ACHN (cell line): ENCODE results near the gene UBE2Z.

ENCODE experiments used
- DNase-seq: peaks from one replicate; pipeline ENCODE4 v3.0.0-alpha.2; 2015
- in situ Hi-C: cut with HindIII; loops from 2 replicates; pipeline ENCODE4 v1.10.0; 2017; ENCODE audit warnings: low sequenced_read_pairs, low pct_ligation_motif_present, low pct_unique_long_range_greater_than_20kb

UBE2Z gene

DNA sequence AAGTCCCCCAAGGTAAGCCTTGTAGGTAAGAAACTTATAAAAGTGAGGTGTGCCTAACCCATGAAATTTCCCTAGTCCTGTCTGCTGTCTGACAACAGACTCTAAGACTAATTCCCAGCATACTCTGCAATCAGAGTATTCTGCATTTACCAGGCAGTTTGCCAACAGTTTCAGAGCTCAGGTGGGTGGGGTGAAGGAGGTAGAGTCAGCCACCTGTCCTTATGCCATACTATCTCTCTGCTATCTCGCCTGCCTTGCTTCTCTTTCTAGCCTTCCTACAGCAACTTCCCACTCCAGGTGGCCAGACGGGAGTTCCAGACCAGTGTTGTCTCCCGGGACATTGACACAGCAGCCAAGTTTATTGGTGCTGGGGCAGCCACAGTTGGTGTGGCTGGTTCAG, 13.3 kb upstream of the UBE2Z start:
- in situ Hi-C loops = no loop called here
- no peak for DNase-seq

DNA sequence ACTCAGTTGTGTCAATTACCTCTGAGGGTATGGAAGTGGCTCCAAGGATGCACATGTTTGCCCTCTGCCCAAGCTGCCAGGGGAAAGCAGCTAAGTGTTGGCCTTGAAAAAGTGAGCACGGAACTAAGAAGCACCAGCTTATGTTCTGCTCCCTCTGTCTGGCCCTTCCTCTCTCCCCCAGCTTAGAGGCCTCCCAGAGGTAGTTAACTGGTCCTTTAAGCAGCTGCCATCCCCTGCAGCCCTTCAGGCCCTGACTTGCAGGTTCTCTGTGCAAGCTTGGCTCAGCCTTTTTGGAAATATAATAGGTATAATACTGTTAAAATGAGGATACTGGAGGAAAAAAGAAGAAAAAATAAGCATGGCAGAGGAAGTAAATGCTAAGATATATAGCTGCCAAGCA, 7.0 kb upstream of the UBE2Z start:
- in situ Hi-C loops = loop anchor here (25.0 kb wide), 1 partner anchor 111 kb away; no protein-coding TSS in a partner anchor
- DNase-seq = no peak

DNA sequence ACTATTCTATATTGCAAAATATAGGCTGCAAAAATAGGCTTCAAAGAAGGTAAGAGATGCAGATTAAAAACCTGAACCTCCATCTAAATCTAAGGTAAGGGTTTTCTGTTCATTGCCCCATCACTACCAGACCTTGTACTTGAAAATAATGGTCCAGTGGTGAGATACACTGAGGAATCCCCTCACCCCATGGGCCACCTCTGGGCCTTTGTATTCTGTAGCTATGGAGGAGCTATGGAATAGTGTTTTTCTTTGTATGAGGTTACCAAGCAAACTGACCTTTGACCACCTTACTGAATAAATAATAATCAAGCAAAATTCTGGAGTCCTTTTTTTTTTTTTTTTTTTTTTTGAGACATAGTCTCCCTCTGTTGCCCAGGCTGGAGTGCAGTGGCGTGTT, 4.8 kb upstream of the UBE2Z start:
- DNase-seq = no peak
- in situ Hi-C loops = loop anchor here (25.0 kb wide), 1 partner anchor 109 kb away; no protein-coding TSS in a partner anchor

DNA sequence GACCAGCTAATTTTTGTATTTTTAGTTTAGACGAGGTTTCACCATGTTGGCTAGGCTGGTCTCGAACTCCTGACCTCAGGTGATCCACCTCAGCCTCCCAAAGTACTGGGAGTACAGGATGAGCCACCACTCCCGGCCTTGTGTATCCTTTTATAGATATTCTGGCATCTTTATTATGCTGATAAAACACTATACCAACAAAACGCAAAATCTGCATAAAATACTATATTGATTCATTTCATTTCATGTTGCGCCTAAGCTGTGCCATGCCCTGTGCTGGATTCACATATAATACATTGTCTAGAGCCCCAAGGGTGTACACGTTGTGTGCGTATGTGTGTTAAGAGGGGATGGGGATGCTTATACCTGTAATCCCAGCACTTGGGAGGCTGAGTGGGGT, 3.8 kb upstream of the UBE2Z start:
- no peak for DNase-seq
- in situ Hi-C loops = loop anchor here (25.0 kb wide), 1 partner anchor 108 kb away; no protein-coding TSS in a partner anchor

DNA sequence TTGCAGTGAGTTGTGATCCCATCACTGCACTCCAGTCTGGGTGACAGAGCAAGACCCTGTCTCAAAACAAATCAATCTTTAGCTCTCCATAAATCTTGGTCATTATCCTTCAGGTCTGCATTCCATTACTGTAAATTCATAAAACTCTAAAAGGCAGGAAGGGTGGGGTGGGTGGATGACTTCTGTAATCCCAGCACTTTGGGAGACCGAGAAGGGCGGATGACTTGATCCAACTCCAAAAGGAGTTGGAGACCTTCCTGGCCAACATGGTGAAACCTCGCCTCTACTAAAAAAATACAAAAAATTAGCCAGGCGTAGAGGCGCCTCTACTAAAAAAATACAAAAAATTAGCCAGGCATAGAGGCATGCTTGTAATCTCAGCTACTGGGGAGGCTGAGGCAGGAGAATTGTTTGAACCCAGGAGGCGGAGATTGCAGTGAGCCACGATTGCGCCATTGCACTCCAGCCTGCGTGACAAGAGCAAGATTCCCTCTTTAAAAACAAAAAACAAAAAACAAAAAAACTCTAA, 2.2 kb upstream of the UBE2Z start:
- DNase-seq = no peak
- in situ Hi-C loops = loop anchor here (25.0 kb wide), 1 partner anchor 106 kb away; no protein-coding TSS in a partner anchor

DNA sequence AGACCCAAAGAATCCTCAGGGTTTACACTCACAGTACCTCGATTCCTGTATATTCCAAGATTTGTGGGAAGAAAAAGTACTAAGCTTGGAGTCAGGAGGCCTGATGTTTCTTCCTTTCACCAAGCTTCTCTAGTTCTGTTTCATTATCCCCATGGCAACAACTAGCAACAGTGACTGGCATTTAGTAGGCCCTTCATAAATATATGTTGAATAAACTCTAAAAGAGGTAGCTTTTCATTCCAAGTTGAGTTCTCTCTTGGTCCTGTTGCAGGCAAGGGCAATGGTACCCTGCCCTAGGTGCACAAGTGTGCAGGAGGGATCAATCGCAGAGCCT, 527 bp upstream of the UBE2Z start:
- in situ Hi-C loops = loop anchor here (25.0 kb wide), 1 partner anchor 105 kb away; no protein-coding TSS in a partner anchor
- no peak for DNase-seq

DNA sequence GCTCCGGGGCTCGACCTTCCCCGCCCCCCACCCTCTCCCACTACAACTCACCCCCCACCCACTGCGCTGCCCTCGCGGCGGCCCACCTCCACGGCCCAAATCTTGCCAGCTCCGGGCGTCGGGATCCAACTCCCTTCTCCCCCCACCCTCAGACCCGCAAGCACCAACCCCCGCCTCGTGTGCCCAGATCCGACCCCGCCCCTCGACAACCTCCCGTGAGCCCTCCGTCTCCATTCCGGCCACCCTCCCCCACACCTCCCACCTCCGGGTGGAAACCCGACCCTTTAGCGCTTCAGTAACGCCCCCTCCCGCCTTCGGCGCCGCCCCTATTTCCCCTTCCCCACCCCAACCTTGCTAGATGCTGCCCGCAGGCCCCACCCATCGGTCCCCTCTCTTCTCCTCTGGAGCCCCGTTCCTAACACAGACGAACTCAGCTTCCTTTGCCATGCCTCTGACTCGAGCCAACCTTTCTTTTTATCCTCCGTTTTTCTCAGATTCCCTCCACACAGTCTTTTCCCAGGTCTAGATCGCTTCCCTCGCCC, 717 bp downstream of the UBE2Z start:
- in situ Hi-C loops = loop anchor here (25.0 kb wide), 1 partner anchor 103 kb away; no protein-coding TSS in a partner anchor
- peak; percentile 92 for DNase-seq

DNA sequence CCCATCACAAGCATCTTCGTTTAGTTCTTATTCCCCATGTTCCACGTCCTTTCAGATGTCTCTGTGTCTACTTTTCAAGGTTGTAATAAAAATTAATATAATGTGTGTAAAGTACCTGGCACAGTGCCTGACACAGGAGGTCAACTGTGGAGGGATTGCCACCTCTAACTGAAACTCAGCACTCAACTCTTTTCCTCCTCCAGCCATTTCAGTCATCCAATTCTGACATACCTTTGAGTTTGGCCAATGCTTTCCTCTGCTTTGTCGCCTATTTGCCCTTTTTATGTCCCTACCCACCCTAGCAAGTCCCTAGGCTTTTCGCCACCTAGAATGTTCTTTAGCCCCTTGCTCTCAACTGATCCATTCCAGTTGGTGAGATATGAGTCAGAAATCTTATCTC, 1.6 kb downstream of the UBE2Z start:
- in situ Hi-C loops = loop anchor here (25.0 kb wide), 1 partner anchor 103 kb away; no protein-coding TSS in a partner anchor
- no peak for DNase-seq

DNA sequence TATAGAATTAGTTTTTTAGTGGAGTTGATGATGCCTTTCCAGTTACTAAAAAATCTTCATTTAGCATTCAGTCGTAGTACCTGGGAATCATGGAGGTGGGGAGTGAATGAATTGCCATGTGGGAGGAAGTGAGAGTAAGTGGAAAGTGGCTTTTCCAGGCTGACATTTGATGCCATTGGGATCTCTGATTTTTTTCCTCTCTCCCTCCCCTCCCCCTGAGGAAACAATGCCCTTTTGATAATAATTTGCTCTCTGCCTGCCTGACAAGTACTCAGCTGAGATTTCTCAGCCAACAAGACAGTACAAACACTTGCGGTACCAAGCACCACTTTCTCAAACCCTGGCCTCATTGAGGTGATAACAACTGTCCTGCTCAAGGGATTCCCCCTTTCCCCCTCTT, 2.2 kb downstream of the UBE2Z start:
- in situ Hi-C loops = loop anchor here (25.0 kb wide), 1 partner anchor 102 kb away; no protein-coding TSS in a partner anchor
- DNase-seq = no peak

DNA sequence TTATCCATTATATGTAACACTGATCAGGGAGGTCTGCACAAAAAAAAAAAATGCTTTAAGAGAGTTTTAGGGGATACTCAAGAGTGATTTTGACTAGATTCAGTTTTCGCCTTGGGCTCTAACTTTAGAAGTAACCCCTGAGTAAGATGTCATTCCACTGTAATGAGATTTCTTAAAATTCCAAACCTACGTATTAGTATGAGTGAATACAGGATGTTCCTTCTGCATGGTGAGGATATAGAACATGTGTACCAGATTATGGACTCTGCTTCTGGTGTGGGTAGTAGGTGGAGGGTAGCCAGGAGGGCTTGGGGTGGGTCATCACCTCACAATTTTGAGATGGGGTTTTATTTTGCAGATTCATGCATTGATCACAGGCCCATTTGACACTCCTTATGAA, 4.3 kb downstream of the UBE2Z start:
- no peak for DNase-seq
- in situ Hi-C loops = loop anchor here (25.0 kb wide), 1 partner anchor 100 kb away; no protein-coding TSS in a partner anchor

DNA sequence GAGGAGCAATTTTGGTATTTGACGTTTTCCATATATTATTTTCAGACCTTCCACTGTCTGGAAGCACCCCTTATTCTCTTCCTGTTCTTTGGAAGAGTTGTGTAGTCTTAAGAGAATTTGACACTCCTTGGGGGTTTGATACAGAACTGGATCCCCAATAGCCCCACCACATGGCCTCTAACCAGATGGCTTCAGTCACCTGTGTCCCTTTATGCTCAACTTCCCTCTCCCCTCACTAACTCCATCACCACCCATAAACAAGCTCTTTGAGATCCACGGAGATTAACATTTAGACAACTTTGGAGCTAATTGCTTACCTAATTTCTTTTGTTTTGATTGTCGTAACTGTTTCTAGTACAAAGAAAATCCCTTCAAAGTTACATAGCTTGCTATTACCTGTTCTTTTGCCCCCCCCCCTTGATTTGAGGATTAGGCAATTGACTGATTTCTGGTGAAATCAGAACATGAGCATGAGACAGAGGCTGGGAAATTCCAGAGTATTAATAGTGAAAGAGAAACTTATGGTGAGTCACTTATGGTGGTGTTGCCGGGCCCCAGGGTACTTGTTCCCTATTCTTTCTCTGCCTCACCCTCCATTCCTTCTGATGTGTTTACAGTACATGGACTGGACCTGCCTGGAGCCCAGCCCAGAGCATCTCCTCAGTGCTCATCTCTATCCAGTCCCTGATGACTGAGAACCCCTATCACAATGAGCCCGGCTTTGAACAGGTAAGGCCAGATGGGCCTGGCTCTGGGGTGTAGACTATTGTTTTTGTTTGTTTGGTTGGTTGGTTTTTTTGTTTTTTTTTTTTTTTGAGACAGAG, 7.5 kb downstream of the UBE2Z start:
- peak; percentile 87 for DNase-seq
- in situ Hi-C loops = loop anchor here (25.0 kb wide), 1 partner anchor 97 kb away; no protein-coding TSS in a partner anchor

DNA sequence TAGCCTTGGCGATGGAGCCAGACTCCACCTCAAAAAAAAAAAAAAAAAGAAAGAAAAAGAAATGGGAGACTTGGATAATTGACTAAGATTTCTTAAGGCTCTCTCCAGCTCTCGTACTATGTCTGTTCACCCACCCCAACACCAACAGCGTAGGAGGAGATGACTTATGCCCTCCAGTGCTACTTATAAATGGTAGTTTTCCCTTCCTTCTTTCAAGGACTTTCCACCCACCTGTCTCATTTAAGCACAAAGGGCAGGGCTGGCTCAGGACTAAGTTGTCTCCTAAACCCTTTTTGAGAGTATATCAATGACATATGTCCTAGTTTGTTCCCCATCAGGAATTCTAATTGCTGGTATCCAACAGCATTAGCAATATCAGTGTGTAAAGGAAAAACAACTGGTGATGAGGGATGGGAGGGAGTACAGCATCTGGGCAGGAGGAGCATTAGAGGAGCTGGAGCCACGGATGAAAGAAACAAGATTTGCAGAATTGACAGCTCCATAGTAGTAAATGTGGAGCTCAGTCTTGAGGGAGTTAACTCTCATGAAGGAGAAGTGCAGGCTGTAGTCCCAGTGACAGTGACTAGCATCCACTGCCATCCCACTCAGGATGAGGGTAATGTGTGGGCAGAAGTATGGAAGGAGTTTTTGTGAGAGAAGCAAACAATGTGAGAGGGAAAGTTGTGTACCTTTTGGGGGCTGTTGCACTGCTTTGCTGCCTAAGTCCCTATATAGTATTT, 17.2 kb downstream of the UBE2Z start:
- DNase-seq = no peak
- in situ Hi-C loops = no loop called here

DNA sequence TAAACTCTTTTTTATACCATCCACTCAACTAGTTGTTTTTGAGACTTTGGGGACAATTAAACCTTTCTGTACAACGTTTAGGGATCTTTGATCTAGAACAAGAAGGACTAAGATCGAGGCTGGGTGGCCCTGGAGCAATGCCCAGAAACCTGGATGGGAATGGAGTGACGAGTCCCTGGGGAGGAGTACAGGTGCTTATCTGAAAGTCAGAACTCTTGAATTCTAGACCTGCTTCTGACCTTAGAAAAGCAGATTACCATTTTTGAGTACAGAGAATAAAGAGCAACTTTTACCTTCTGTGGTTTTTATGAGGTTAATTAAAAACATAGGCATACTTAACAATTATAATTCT, 17.8 kb downstream of the UBE2Z start:
- in situ Hi-C loops = no loop called here
- no peak for DNase-seq

DNA sequence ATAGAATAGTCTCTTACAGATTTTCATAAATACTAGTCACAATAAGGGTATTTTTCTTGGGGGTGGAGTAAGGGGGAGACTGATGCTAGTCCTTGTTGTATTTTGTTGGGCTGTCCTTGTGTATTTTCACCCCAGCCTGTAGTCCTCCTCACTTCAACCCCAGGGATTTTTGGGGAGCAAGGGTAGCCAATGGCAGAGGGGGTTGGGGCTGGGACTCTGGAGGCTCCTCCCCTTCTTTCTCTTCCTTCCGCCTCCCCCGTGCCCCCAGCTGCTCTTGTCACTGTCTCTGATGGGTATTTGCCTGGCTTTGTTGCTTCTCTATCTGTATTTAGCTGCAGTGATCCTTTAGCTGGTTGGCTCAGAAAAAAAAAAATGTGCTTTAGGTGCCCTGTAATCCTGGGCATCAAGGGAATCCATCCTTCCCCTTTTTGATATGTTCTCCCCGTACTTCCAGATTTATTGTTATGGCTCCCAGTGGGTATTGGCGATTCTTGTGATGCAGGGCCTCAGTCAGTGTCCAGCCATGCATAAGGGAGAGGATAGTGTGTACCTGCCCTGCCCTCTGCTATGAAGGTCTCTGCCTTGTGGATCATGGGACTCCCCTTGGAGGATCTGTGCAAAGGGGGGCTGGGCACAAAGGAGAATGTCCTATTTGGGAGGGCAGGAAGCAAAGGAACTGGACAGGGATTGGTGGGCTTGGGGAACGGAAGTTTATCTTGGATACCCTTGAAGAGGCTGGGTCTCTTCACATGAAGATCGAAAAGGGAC, 20.0 kb downstream of the UBE2Z start:
- in situ Hi-C loops = no loop called here
- no peak for DNase-seq

DNA sequence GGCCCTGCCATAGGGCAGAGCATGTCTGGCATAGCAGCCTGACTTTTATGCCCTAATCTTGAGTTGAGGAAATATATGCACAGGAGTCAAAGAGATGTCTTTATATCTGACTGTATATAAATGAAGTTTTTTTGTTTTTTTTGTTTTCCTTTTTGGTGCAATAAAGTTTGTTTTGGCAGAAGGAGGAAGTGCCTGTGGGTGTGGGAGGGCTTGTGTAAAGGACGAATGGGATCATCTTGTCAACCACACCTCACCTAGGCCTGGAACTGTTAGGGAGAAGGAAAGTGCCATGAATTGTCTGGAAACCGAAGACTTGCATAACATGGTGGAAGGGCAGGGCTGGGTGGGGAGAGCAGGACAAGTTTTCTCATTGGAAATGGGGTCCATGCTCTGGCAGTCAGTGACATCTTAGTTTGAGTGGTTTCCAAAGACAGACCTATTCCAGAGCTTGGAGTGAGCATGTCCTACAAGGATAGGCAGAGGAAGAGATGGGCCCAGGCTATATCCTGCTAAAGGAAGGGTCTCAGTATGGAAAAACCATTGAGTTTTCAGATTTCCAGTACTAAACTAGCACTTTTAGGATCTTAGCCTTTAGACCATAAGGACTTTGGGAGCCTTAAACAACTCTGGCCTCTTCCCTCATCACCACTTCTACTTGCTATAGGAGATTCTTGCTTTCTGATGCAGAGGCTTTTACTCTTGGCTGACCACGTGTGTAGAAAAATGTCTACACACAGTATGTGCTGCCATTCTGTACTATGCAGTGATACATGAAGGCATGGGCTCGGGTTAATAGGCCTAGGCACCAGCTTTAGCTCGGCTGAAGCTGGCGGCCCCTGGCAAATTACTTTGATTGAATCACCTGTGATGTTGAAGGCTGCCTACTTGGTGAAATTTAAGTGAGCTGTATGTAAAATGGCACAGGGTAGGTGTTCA, 20.9 kb downstream of the UBE2Z start:
- in situ Hi-C loops = no loop called here
- no peak for DNase-seq

DNA sequence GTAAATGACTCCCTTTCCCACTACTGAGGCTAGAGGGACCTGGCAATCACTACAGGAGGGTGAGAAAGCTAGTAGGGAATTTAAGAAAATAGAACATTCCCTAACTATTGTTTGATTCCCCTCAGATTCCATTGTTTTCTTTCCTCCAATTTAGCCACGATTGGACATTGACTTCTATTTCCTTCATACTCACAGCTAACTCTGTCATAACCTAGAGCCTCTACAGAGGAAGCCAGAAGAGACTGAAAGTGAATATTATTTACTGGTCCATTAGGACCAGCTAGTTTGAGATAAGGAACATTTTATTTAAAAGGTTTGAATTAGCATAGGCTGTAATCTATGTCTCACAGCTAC, 21.6 kb downstream of the UBE2Z start:
- in situ Hi-C loops = no loop called here
- no peak for DNase-seq

DNA sequence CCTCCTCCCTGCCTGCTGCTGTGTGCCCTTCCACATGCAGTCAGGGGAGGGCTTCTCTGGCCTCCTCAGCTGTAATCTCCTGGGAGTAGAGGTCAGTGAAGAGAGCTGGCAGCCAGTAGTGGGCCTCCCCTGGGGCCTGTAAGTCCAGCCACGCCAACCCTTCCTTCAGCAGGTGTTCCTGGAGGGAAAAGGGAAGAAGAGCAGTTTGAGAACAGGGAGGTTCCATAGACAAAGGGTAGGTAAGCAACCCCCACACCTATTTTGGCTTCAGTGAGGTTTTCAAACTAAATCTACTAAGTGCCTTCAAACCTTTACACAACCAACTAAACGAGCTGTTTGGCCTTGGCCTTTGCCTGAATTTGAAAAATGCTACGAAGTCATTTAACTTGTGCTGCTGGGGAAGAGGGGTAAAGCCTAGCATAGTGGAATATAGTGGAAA, 22.2 kb downstream of the UBE2Z start:
- DNase-seq = no peak
- in situ Hi-C loops = no loop called here
